ENCODE measurements around the gene RHOT2. TPM values are rescaled to one million over a fixed set of nuclear protein-coding genes. Genes with fewer than 3 reads are reported as not detected.

RHOT2 gene
- total and polyA plus RNA-seq, 9 of the 15 experiments (the other 6 are each of a cell fraction or from before 2014, with no cell fraction given): 5.0 to 373 (median 112) TPM

DNA sequence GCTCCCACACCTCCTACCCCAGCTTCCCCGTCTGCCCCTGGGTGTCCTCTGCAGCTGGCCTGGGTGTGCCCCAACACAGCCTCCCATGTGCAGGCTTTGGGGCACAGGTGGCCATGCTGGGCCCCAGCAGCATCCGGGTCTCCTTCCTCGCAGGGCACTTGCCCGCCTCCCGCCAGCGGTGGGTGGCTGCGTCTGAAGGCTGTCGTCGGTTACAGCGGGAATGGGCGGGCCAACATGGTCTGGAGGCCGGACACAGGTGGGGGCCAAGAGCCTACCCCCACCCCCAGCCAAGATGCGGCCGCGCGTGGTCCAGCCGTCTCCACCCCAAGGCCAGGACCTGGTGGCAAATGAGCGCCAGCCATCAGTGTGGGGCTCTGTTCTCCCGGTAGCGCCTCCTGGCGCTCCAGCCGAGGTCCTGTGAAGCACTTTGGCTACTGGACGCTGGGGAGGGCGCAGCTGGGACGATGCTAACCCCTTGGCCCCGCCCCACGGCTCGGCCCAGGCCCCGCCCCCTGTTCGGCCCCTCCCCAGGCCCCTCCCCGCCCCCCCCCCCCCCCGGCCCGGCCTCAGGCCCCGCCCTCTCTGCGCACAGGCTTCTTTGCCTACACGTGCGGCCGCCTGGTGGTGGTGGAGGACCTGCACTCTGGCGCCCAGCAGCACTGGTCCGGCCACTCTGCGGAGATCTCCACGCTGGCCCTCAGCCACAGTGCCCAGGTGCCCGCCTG, 7.3 kb upstream of the RHOT2 start (continued):
- no peak for TF ChIP-seq FOXP4 (CRISPR knock-in tag; IDR thresholded peaks at IDR 0.05; ENCODE audit: borderline replicate concordance)
- no peak for TF ChIP-seq PPARD (CRISPR knock-in tag; IDR thresholded peaks at IDR 0.05)
- no peak for TF ChIP-seq ZKSCAN8 (CRISPR knock-in tag; IDR thresholded peaks at IDR 0.05)
- TF ChIP-seq, protein P1, sequence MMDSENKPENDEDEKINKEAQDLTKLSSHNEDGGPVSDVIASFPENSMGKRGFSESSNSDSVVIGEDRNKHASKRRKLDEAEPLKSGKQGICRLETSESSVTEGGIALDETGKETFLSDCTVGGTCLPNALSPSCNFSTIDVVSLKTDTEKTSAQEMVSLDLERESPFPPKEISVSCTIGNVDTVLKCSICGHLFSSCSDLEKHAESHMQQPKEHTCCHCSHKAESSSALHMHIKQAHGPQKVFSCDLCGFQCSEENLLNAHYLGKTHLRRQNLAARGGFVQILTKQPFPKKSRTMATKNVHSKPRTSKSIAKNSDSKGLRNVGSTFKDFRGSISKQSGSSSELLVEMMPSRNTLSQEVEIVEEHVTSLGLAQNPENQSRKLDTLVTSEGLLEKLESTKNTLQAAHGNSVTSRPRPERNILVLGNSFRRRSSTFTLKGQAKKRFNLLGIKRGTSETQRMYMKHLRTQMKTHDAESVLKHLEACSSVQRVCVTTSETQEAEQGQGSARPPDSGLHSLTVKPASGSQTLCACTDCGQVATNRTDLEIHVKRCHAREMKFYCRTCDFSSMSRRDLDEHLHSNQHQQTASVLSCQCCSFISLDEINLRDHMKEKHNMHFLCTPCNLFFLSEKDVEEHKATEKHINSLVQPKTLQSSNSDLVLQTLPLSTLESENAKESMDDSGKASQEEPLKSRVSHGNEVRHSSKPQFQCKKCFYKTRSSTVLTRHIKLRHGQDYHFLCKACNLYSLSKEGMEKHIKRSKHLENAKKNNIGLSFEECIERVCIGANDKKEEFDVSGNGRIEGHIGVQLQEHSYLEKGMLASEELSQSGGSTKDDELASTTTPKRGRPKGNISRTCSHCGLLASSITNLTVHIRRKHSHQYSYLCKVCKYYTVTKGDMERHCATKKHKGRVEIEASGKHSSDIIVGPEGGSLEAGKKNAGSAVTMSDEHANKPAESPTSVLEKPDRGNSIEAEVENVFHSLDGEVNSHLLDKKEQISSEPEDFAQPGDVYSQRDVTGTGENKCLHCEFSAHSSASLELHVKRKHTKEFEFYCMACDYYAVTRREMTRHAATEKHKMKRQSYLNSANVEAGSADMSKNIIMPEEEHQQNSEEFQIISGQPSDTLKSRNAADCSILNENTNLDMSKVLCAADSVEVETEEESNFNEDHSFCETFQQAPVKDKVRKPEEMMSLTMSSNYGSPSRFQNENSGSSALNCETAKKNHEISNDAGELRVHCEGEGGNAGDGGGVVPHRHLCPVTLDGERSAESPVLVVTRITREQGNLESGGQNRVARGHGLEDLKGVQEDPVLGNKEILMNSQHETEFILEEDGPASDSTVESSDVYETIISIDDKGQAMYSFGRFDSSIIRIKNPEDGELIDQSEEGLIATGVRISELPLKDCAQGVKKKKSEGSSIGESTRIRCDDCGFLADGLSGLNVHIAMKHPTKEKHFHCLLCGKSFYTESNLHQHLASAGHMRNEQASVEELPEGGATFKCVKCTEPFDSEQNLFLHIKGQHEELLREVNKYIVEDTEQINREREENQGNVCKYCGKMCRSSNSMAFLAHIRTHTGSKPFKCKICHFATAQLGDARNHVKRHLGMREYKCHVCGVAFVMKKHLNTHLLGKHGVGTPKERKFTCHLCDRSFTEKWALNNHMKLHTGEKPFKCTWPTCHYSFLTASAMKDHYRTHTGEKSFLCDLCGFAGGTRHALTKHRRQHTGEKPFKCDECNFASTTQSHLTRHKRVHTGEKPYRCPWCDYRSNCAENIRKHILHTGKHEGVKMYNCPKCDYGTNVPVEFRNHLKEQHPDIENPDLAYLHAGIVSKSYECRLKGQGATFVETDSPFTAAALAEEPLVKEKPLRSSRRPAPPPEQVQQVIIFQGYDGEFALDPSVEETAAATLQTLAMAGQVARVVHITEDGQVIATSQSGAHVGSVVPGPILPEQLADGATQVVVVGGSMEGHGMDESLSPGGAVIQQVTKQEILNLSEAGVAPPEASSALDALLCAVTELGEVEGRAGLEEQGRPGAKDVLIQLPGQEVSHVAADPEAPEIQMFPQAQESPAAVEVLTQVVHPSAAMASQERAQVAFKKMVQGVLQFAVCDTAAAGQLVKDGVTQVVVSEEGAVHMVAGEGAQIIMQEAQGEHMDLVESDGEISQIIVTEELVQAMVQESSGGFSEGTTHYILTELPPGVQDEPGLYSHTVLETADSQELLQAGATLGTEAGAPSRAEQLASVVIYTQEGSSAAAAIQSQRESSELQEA (IDR thresholded peaks at IDR 0.05; ENCODE audit: low read depth): no peak
- no peak for TF ChIP-seq NFATC3 (IDR thresholded peaks at IDR 0.05)
- TF ChIP-seq ZNF232 (CRISPR knock-in tag; IDR thresholded peaks at IDR 0.05): no peak
- TF ChIP-seq, protein P2, sequence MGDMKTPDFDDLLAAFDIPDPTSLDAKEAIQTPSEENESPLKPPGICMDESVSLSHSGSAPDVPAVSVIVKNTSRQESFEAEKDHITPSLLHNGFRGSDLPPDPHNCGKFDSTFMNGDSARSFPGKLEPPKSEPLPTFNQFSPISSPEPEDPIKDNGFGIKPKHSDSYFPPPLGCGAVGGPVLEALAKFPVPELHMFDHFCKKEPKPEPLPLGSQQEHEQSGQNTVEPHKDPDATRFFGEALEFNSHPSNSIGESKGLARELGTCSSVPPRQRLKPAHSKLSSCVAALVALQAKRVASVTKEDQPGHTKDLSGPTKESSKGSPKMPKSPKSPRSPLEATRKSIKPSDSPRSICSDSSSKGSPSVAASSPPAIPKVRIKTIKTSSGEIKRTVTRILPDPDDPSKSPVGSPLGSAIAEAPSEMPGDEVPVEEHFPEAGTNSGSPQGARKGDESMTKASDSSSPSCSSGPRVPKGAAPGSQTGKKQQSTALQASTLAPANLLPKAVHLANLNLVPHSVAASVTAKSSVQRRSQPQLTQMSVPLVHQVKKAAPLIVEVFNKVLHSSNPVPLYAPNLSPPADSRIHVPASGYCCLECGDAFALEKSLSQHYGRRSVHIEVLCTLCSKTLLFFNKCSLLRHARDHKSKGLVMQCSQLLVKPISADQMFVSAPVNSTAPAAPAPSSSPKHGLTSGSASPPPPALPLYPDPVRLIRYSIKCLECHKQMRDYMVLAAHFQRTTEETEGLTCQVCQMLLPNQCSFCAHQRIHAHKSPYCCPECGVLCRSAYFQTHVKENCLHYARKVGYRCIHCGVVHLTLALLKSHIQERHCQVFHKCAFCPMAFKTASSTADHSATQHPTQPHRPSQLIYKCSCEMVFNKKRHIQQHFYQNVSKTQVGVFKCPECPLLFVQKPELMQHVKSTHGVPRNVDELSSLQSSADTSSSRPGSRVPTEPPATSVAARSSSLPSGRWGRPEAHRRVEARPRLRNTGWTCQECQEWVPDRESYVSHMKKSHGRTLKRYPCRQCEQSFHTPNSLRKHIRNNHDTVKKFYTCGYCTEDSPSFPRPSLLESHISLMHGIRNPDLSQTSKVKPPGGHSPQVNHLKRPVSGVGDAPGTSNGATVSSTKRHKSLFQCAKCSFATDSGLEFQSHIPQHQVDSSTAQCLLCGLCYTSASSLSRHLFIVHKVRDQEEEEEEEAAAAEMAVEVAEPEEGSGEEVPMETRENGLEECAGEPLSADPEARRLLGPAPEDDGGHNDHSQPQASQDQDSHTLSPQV (IDR thresholded peaks at IDR 0.05): no peak
- TF ChIP-seq TAL1 (IDR thresholded peaks at IDR 0.05): no peak
- TF ChIP-seq MED1 (CRISPR knock-in tag; IDR thresholded peaks at IDR 0.05; ENCODE audit: borderline replicate concordance): no peak

Data from K562 (cell line).